Muscle of back (tissue), 13 donors: Measurements from ENCODE around the gene SHFL. TPM values are rescaled to one million over a fixed set of nuclear protein-coding genes. Genes with fewer than 3 reads are reported as not detected.

Experiments used
- DNase-seq, 3 donors: peaks; one replicate each; pipeline versions ENCODE4 v3.0.0 to v3.0.0-alpha.2; 2013
- long read RNA-seq, 9 donors: transcript quantifications; one replicate each; lab custom pipeline, GENCODE V29; 2026
- polyA plus RNA-seq, 10 donors: library from polyadenylated mRNA; unstranded; fragments of 120-200 nt; gene quantifications; one replicate each; pipeline ENCODE4 v1.2.1, GENCODE V29; 2013; ENCODE audit not compliant: insufficient read length in 10 of 10

The SHFL gene
- polyA plus RNA-seq, result 10 to 100 TPM in 6 of 10 donors, 1 to 10 TPM in 4; 7.8 to 14.2 (median 10.6) TPM
- long read RNA-seq, donor 1, transcript C19orf66-204 (1 exons, 1,655 nt), result major isoform, 6 of 10 reads
- long read RNA-seq, donor 1, partial matches to known transcripts, result 0 of 10 reads
- long read RNA-seq, donor 1, other reads (novel, unspliced or antisense), result 0 of 10 reads
- long read RNA-seq, donor 2, transcript C19orf66-204 (1 exons, 1,655 nt), result major isoform, 12 of 15 reads
- long read RNA-seq, donor 2, partial matches to known transcripts, result 0 of 15 reads
- long read RNA-seq, donor 2, other reads (novel, unspliced or antisense), result 0 of 15 reads
- long read RNA-seq, donor 3, result 0 reads
- long read RNA-seq, donor 4, transcript C19orf66-204 (1 exons, 1,655 nt), result major isoform, 24 of 46 reads
- long read RNA-seq, donor 4, partial matches to known transcripts, result 14 of 46 reads
- long read RNA-seq, donor 4, other reads (novel, unspliced or antisense), result 7 of 46 reads
- long read RNA-seq, donor 5, transcript C19orf66-204 (1 exons, 1,655 nt), result major isoform, 8 of 13 reads
- long read RNA-seq, donor 5, partial matches to known transcripts, result 0 of 13 reads
- long read RNA-seq, donor 5, other reads (novel, unspliced or antisense), result 0 of 13 reads
- long read RNA-seq, donor 6, transcript C19orf66-204 (1 exons, 1,655 nt), result major isoform, 19 of 21 reads
- long read RNA-seq, donor 6, partial matches to known transcripts, result 0 of 21 reads
- long read RNA-seq, donor 6, other reads (novel, unspliced or antisense), result 0 of 21 reads
- long read RNA-seq, donor 7, transcript C19orf66-204 (1 exons, 1,655 nt), result major isoform, 15 of 26 reads
- long read RNA-seq, donor 7, partial matches to known transcripts, result 8 of 26 reads
- long read RNA-seq, donor 7, other reads (novel, unspliced or antisense), result 0 of 26 reads
- long read RNA-seq, donor 8, transcript C19orf66-204 (1 exons, 1,655 nt), result major isoform, 10 of 13 reads
- long read RNA-seq, donor 8, partial matches to known transcripts, result 0 of 13 reads
- long read RNA-seq, donor 8, other reads (novel, unspliced or antisense), result 0 of 13 reads
- long read RNA-seq, donor 9, partial matches to known transcripts, result 0 of 2 reads
- long read RNA-seq, donor 9, other reads (novel, unspliced or antisense), result 0 of 2 reads

- DNase-seq, result peak; percentile 38 to 93 (median 83)
Measured at GRCh38 chr19:10085641-10086590, at the start of gene SHFL. Gene SHFL, plus strand, starts transcription at chr19:10086317. Its CDS starts 111 bp downstream, at chr19:10086428.

GRCh38 chr19:10036601-10037071 lies 49.5 kb upstream of the SHFL start:
- no peak for DNase-seq

- DNase-seq, result no peak
Measured at GRCh38 chr19:10037367-10037766, 48.8 kb upstream of the SHFL start.

- no peak for DNase-seq
Measured at GRCh38 chr19:10037809-10038208, 48.3 kb upstream of the SHFL start.

- DNase-seq, result peak in 2 of 3 donors; percentile 14 to 65
Measured at GRCh38 chr19:10043286-10043927, 42.7 kb upstream of the SHFL start.

GRCh38 chr19:10044390-10044789 lies 41.7 kb upstream of the SHFL start:
- no peak for DNase-seq

GRCh38 chr19:10045371-10045770 lies 40.7 kb upstream of the SHFL start:
- no peak for DNase-seq

- no peak for DNase-seq
Measured at GRCh38 chr19:10049626-10050025, 36.5 kb upstream of the SHFL start.

GRCh38 chr19:10052602-10053360 lies 33.3 kb upstream of the SHFL start:
- no peak for DNase-seq

- DNase-seq, result no peak
Measured at GRCh38 chr19:10061717-10062310, 24.3 kb upstream of the SHFL start.

GRCh38 chr19:10068205-10068604 lies 17.9 kb upstream of the SHFL start:
- no peak for DNase-seq

- no peak for DNase-seq
Measured at GRCh38 chr19:10069046-10069445, 17.1 kb upstream of the SHFL start.

GRCh38 chr19:10070730-10071446 lies 15.2 kb upstream of the SHFL start:
- DNase-seq, result no peak

- no peak for DNase-seq
Measured at GRCh38 chr19:10074153-10074552, 12.0 kb upstream of the SHFL start.

GRCh38 chr19:10076535-10076934 lies 9.6 kb upstream of the SHFL start:
- DNase-seq, result no peak

- DNase-seq, result no peak
Measured at GRCh38 chr19:10078329-10078728, 7.8 kb upstream of the SHFL start.

- DNase-seq, result no peak
Measured at GRCh38 chr19:10079031-10079453, 7.1 kb upstream of the SHFL start.

- DNase-seq, result no peak
Measured at GRCh38 chr19:10083911-10084310, 2.2 kb upstream of the SHFL start.
